Adrenal gland (tissue), 5 donors: ENCODE measurements around the gene LAMA1.
A peak's percentile ranks its signal among the peaks of the same experiment; 100 is the strongest.

Source experiments
- POLR2A ChIP-seq, 2 donors: fragments of 450-650 bp; IDR thresholded peaks; one replicate each; pipeline ENCODE4 v1.6.1; 2017; ENCODE audit warnings: antibody characterized with exemption in 2 of 2, mild to moderate bottlenecking in 2 of 2, moderate library complexity in 1 of 2
- TF ChIP-seq, protein P1 (sequence below), 6 experiments: fragments of 450-650 bp in 4 of 6; fragments of 200-600 bp in 2 of 6; sonication (generic) in 1 of 6; IDR thresholded peaks; 1 replicate in 5 of 6; 2 replicates in 1 of 6; pipeline versions ENCODE4 v1.5.1 to v1.8.0; 2016 to 2021; ENCODE audit warnings: antibody characterized with exemption in 6 of 6, mild to moderate bottlenecking in 2 of 6, moderate library complexity in 1 of 6
- donor health status: DM: no; HTN: no; CAD: no.

- TF ChIP-seq POLR2A (IDR thresholded peaks at IDR 0.05): no peak
- TF ChIP-seq, protein P1, sequence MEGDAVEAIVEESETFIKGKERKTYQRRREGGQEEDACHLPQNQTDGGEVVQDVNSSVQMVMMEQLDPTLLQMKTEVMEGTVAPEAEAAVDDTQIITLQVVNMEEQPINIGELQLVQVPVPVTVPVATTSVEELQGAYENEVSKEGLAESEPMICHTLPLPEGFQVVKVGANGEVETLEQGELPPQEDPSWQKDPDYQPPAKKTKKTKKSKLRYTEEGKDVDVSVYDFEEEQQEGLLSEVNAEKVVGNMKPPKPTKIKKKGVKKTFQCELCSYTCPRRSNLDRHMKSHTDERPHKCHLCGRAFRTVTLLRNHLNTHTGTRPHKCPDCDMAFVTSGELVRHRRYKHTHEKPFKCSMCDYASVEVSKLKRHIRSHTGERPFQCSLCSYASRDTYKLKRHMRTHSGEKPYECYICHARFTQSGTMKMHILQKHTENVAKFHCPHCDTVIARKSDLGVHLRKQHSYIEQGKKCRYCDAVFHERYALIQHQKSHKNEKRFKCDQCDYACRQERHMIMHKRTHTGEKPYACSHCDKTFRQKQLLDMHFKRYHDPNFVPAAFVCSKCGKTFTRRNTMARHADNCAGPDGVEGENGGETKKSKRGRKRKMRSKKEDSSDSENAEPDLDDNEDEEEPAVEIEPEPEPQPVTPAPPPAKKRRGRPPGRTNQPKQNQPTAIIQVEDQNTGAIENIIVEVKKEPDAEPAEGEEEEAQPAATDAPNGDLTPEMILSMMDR (IDR thresholded peaks at IDR 0.05): peak; percentile 13 to 45 (median 28)
These were observed 46.9 kb upstream of the LAMA1 start for GRCh38 chr18:7164323-7165004.
